Immature natural killer cell (primary cell): ENCODE measurements around the gene MKNK1. TPM values are rescaled to one million over a fixed set of nuclear protein-coding genes. Genes with fewer than 3 reads are reported as not detected.

ENCODE experiments used
- DNase-seq, 3 donors: peaks; one replicate each; pipeline ENCODE4 v3.0.0; 2022; ENCODE audit warnings: mixed read lengths in 1 of 3
- H3K27ac Mint-ChIP-seq, 6 donors: one replicate each; pipeline ENCODE4 v1.8.0; 2020; ENCODE audit warnings: mixed read lengths in 6 of 6, mild to moderate bottlenecking in 5 of 6, inconsistent platforms in 4 of 6, moderate library complexity in 3 of 6
- H3K27me3 Mint-ChIP-seq, 3 donors: one replicate each; pipeline ENCODE4 v1.8.0; 2020 to 2021; ENCODE audit warnings: low read depth in 3 of 3, mild to moderate bottlenecking in 3 of 3, mixed read lengths in 3 of 3, moderate library complexity in 3 of 3, inconsistent platforms in 1 of 3
- H3K36me3 Mint-ChIP-seq, 3 donors: one replicate each; pipeline ENCODE4 v1.8.0; 2020; ENCODE audit warnings: mixed read lengths in 3 of 3, inconsistent platforms in 2 of 3, mild to moderate bottlenecking in 2 of 3
- H3K4me1 Mint-ChIP-seq, 2 donors: one replicate each; pipeline ENCODE4 v1.8.0; 2020; ENCODE audit warnings: inconsistent platforms in 2 of 2, mild to moderate bottlenecking in 2 of 2, mixed read lengths in 2 of 2, moderate library complexity in 1 of 2
- H3K4me3 Mint-ChIP-seq, 5 donors: one replicate each; pipeline ENCODE4 v1.8.0; 2020; ENCODE audit warnings: mild to moderate bottlenecking in 5 of 5, mixed read lengths in 5 of 5, inconsistent platforms in 3 of 5, moderate library complexity in 3 of 5
- H3K9me3 Mint-ChIP-seq, 6 donors: one replicate each; pipeline ENCODE4 v1.8.0; 2020; ENCODE audit warnings: mild to moderate bottlenecking in 6 of 6, mixed read lengths in 6 of 6, inconsistent platforms in 4 of 6, moderate library complexity in 3 of 6
- polyA plus RNA-seq, 3 donors: library from polyadenylated mRNA; unstranded; fragments of 300-500 nt; fragmentation: Illumina TruSeq; gene quantifications; one replicate each; pipeline ENCODE4 v1.2.3, GENCODE V29; 2021

MKNK1 gene
- polyA plus RNA-seq, 3 donors from 2014 or later, result 23.2 to 35.7 (median 27.6) TPM

- Mint-ChIP-seq H3K4me3 (no peak overlapping the region), H3K27ac (no peak overlapping the region), H3K9me3 (no peaks in the 10 kb centered on the region), H3K36me3 (peaks cover 20 to 49% (median 24%) of the 10 kb centered on the region in 3 donors), H3K27me3 (peaks cover 0 to 2% (median 0%) of the 10 kb centered on the region in 3 donors), H3K4me1 (no peaks in the 10 kb centered on the region)
- no peak for DNase-seq
Observed at GRCh38 chr1:46637444-46638083, 33.5 kb upstream of the MKNK1 start.

GRCh38 chr1:46635205-46635604, 31.1 kb upstream of the MKNK1 start:
- no peak overlapping the region for H3K27ac Mint-ChIP-seq
- no peak overlapping the region for H3K4me3 Mint-ChIP-seq
- H3K4me1 Mint-ChIP-seq, result no peaks in the 10 kb centered on the region
- no peak for DNase-seq
- H3K27me3 Mint-ChIP-seq, result no peaks in the 10 kb centered on the region
- H3K36me3 Mint-ChIP-seq, result peaks cover 12 to 44% (median 17%) of the 10 kb centered on the region in 3 donors
- no peaks in the 10 kb centered on the region for H3K9me3 Mint-ChIP-seq

- H3K27me3 Mint-ChIP-seq, result peaks cover 0 to 3% (median 0%) of the 10 kb centered on the region in 3 donors
- no peaks in the 10 kb centered on the region for H3K4me1 Mint-ChIP-seq
- H3K4me3 Mint-ChIP-seq, result no peak overlapping the region
- no peak for DNase-seq
- H3K9me3 Mint-ChIP-seq, result no peaks in the 10 kb centered on the region
- H3K36me3 Mint-ChIP-seq, result peaks cover 14 to 31% (median 14%) of the 10 kb centered on the region in 3 donors
- no peak overlapping the region for H3K27ac Mint-ChIP-seq
Observed at GRCh38 chr1:46630719-46631118, 26.7 kb upstream of the MKNK1 start.

GRCh38 chr1:46623743-46624644, 19.9 kb upstream of the MKNK1 start:
- DNase-seq, result no peak
- no peak overlapping the region for H3K4me3 Mint-ChIP-seq
- peaks cover 0 to 10% (median 3%) of the 10 kb centered on the region in 3 donors for H3K36me3 Mint-ChIP-seq
- peaks cover 0 to 5% (median 0%) of the 10 kb centered on the region in 3 donors for H3K27me3 Mint-ChIP-seq
- H3K27ac Mint-ChIP-seq, result peak overlapping the region in 1 of 6 donors; percentile 17
- no peaks in the 10 kb centered on the region for H3K9me3 Mint-ChIP-seq
- no peaks in the 10 kb centered on the region for H3K4me1 Mint-ChIP-seq

- DNase-seq, result no peak
- Mint-ChIP-seq H3K27me3 (peaks cover 0 to 2% (median 0%) of the 10 kb centered on the region in 3 donors), H3K27ac (no peak overlapping the region), H3K4me3 (no peak overlapping the region), H3K4me1 (peaks cover under 1 to 4% of the 10 kb centered on the region in 2 donors), H3K9me3 (no peaks in the 10 kb centered on the region), H3K36me3 (peaks cover 0 to 3% (median 0%) of the 10 kb centered on the region in 3 donors)
Observed at GRCh38 chr1:46622344-46622743, 18.3 kb upstream of the MKNK1 start.

- Mint-ChIP-seq H3K27ac (no peak overlapping the region), H3K36me3 (peaks cover 0 to 3% (median 0%) of the 10 kb centered on the region in 3 donors), H3K4me1 (peaks cover 5 to 8% of the 10 kb centered on the region in 2 donors), H3K4me3 (no peak overlapping the region), H3K9me3 (no peaks in the 10 kb centered on the region), H3K27me3 (peaks cover 0 to 2% (median 0%) of the 10 kb centered on the region in 3 donors)
- no peak for DNase-seq
Observed at GRCh38 chr1:46621930-46622329, 17.9 kb upstream of the MKNK1 start.

- no peak overlapping the region for H3K27ac Mint-ChIP-seq
- no peak for DNase-seq
- no peaks in the 10 kb centered on the region for H3K36me3 Mint-ChIP-seq
- H3K4me3 Mint-ChIP-seq, result no peak overlapping the region
- peaks cover 0 to 2% (median 0%) of the 10 kb centered on the region in 3 donors for H3K27me3 Mint-ChIP-seq
- H3K9me3 Mint-ChIP-seq, result no peaks in the 10 kb centered on the region
- H3K4me1 Mint-ChIP-seq, result peaks cover 22 to 26% of the 10 kb centered on the region in 2 donors
Observed at GRCh38 chr1:46619656-46620258, 15.7 kb upstream of the MKNK1 start.

- Mint-ChIP-seq H3K9me3 (no peaks in the 10 kb centered on the region), H3K4me1 (peaks cover 31 to 34% of the 10 kb centered on the region in 2 donors), H3K27ac (peak overlapping the region in 1 of 6 donors; percentile 6), H3K27me3 (peaks cover 0 to 2% (median 0%) of the 10 kb centered on the region in 3 donors), H3K4me3 (no peak overlapping the region), H3K36me3 (no peaks in the 10 kb centered on the region)
- DNase-seq, result no peak
Observed at GRCh38 chr1:46618754-46619415, 14.8 kb upstream of the MKNK1 start.

- H3K27ac Mint-ChIP-seq, result peak overlapping the region in 3 of 6 donors; percentile 12 to 90 (median 88)
- H3K36me3 Mint-ChIP-seq, result no peaks in the 10 kb centered on the region
- no peak for DNase-seq
- no peaks in the 10 kb centered on the region for H3K9me3 Mint-ChIP-seq
- H3K27me3 Mint-ChIP-seq, result peaks cover 0 to 2% (median 0%) of the 10 kb centered on the region in 3 donors
- H3K4me3 Mint-ChIP-seq, result peak overlapping the region; percentile 91 to 95 (median 93)
- peaks cover 41 to 43% of the 10 kb centered on the region in 2 donors for H3K4me1 Mint-ChIP-seq
Observed at GRCh38 chr1:46617833-46618232, 13.8 kb upstream of the MKNK1 start.

GRCh38 chr1:46617108-46617800, 13.2 kb upstream of the MKNK1 start:
- peak overlapping the region; percentile 91 to 95 (median 93) for H3K4me3 Mint-ChIP-seq
- H3K4me1 Mint-ChIP-seq, result peaks cover 47 to 49% of the 10 kb centered on the region in 2 donors
- H3K27me3 Mint-ChIP-seq, result peaks cover 0 to 2% (median 0%) of the 10 kb centered on the region in 3 donors
- no peak for DNase-seq
- no peaks in the 10 kb centered on the region for H3K36me3 Mint-ChIP-seq
- peak overlapping the region; percentile 87 to 92 (median 90) for H3K27ac Mint-ChIP-seq
- no peaks in the 10 kb centered on the region for H3K9me3 Mint-ChIP-seq

GRCh38 chr1:46616277-46617107, 12.4 kb upstream of the MKNK1 start, which contains the start of gene MOB3C:
TSS of gene MOB3C (minus strand) at chr1:46616811. CDS start at chr1:46613321, 3,490 bp downstream.
- Mint-ChIP-seq H3K27me3 (no peaks in the 10 kb centered on the region), H3K4me1 (peaks cover 50 to 56% of the 10 kb centered on the region in 2 donors), H3K36me3 (no peaks in the 10 kb centered on the region), H3K27ac (peak within 1 kb of the TSS; percentile 87 to 92 (median 90)), H3K9me3 (no peaks in the 10 kb centered on the region), H3K4me3 (peak within 1 kb of the TSS; percentile 91 to 95 (median 93))
- DNase-seq, result peak; percentile 60 to 67 (median 67)

- Mint-ChIP-seq H3K4me1 (peaks cover 58 to 63% of the 10 kb centered on the region in 2 donors), H3K27ac (peak overlapping the region; percentile 84 to 92 (median 88)), H3K9me3 (no peaks in the 10 kb centered on the region), H3K36me3 (peaks cover 1 to 6% (median 4%) of the 10 kb centered on the region in 3 donors), H3K27me3 (peaks cover 0 to 1% (median 0%) of the 10 kb centered on the region in 3 donors), H3K4me3 (peak overlapping the region; percentile 91 to 95 (median 93))
- DNase-seq, result no peak
Observed at GRCh38 chr1:46615735-46616134, 11.7 kb upstream of the MKNK1 start.
